GM12891 (cell line): Measurements from ENCODE around the gene LILRA2.

Experiments
- POLR2A ChIP-seq: IDR thresholded peaks from 2 replicates; pipeline ENCODE4 v1.6.1; 2011; ENCODE audit warnings: low read depth, low read length, control low read depth
- POLR2AphosphoS5 ChIP-seq: IDR thresholded peaks from 2 replicates; pipeline ENCODE4 v1.6.1; 2011; ENCODE audit warnings: low read depth, low read length, control low read depth
- SPI1 ChIP-seq: IDR thresholded peaks from 2 replicates; pipeline ENCODE4 v1.6.1; 2011; ENCODE audit warnings: low read depth, low read length, control low read depth

- TF ChIP-seq POLR2AphosphoS5 (no peak), SPI1 (no peak), POLR2A (no peak)
Observed at GRCh38 chr19:54556194-54556593, 17.4 kb upstream of the LILRA2 start.
